HCT116 (cell line): Measurements from ENCODE around the gene TRH. TPM values are rescaled to one million over a fixed set of nuclear protein-coding genes. Genes with fewer than 3 reads are reported as not detected.

ENCODE experiments used
- ATAC-seq: fragments of 200-7000 bp; cut with Tn5 transposase; 2 replicates; pipeline ENCODE4 v1.9.1; 2020; ENCODE audit warnings: mild to moderate bottlenecking, moderate library complexity
- BruUV-seq: library from RNA; stranded (reverse); fragments of 400-500 nt; replicated peaks from 2 replicates; lab custom pipeline; 2021; lab: Mats Ljungman, UMichigan
- CTCF ChIA-PET: fragments of 300-600 bp; sonication (Branson Sonifier 250); formaldehyde crosslinking; loops from one replicate; lab custom pipeline; 2021; ENCODE audit warnings: antibody characterized with exemption; lab: Charles Lee
- POLR2A ChIA-PET: fragments of 300-600, 350-600 bp; sonication (Branson Sonifier 250); formaldehyde crosslinking; loops from one replicate; lab custom pipeline; 2021; ENCODE audit warnings: antibody characterized with exemption; lab: Charles Lee
- RAD21 ChIA-PET, 2 experiments: fragments of 300-600 bp; sonication (Branson Sonifier 250); formaldehyde crosslinking; loops; one replicate each; lab custom pipeline; 2023; ENCODE audit warnings: low total read pairs in 2 of 2; ENCODE audit not compliant: uncharacterized antibody in 2 of 2, unreplicated experiment in 2 of 2, low non-redundant PET in 1 of 2; lab: Charles Lee
- DNase-seq: peaks from one replicate; pipeline ENCODE4 v3.0.0-alpha.2; 2010; ENCODE audit warnings: low read depth, low spot score
- H2AFZ ChIP-seq: fragments of 200-600 bp; shearing (Covaris generic), sonication (generic); 2 replicates; pipeline ENCODE4 v1.6.1; 2017; ENCODE audit warnings: low read depth, mixed run types, mixed read lengths, antibody characterized with exemption, low read length; ENCODE audit not compliant: poor library complexity, severe bottlenecking
- H3K27ac ChIP-seq: 2 replicates; pipeline ENCODE4 v1.5.1; 2012; ENCODE audit warnings: low read depth, low read length
- H3K27me3 ChIP-seq: fragments of 200-600 bp; sonication (generic); 2 replicates; pipeline ENCODE4 v1.6.1; 2016; ENCODE audit warnings: mixed run types, low read length, mixed read lengths; ENCODE audit not compliant: insufficient read depth
- H3K36me3 ChIP-seq, 2 experiments: fragments of 200-500 bp in 1 of 2; fragments of 200-600 bp in 1 of 2; sonication (Bioruptor generic) in 1 of 2; sonication (generic) in 1 of 2; 2 replicates each; pipeline versions ENCODE4 v1.5.1 to v1.6.1; 2014 to 2016; ENCODE audit warnings: low read length in 2 of 2, inconsistent platforms in 1 of 2, mixed read lengths in 1 of 2, mixed run types in 1 of 2; ENCODE audit not compliant: insufficient read depth in 2 of 2, control insufficient read depth in 1 of 2
- H3K4me1 ChIP-seq, 2 experiments: fragments of 200-600 bp in 1 of 2; sonication (generic) in 1 of 2; 2 replicates each; pipeline versions ENCODE4 v1.5.1 to v1.6.1; 2012 to 2017; ENCODE audit warnings: low read length in 2 of 2, inconsistent platforms in 1 of 2, mild to moderate bottlenecking in 1 of 2, mixed read lengths in 1 of 2, mixed run types in 1 of 2, moderate library complexity in 1 of 2; ENCODE audit not compliant: insufficient read depth in 2 of 2, control insufficient read depth in 1 of 2
- H3K4me2 ChIP-seq: fragments of 200-600 bp; sonication (generic); 2 replicates; pipeline ENCODE4 v1.6.1; 2017; ENCODE audit warnings: mixed run types, low read length, mixed read lengths
- H3K4me3 ChIP-seq, 2 experiments: fragments of 200-600 bp in 1 of 2; sonication (generic) in 1 of 2; replicated peaks in 1 of 2; 2 replicates each; pipeline ENCODE4 v1.5.1; 2011 to 2016; ENCODE audit warnings: low read length in 2 of 2, control low read depth in 1 of 2, low read depth in 1 of 2, mild to moderate bottlenecking in 1 of 2, mixed read lengths in 1 of 2, mixed run types in 1 of 2
- H3K79me2 ChIP-seq: fragments of 200-600 bp; sonication (generic); 2 replicates; pipeline ENCODE4 v1.6.1; 2017; ENCODE audit warnings: mild to moderate bottlenecking, mixed run types, low read length, moderate library complexity, mixed read lengths; ENCODE audit not compliant: insufficient read depth
- H3K9ac ChIP-seq: fragments of 200-600 bp; sonication (generic); 2 replicates; pipeline ENCODE4 v1.6.1; 2016; ENCODE audit warnings: low read length, mixed read lengths
- H3K9me2 ChIP-seq: fragments of 200-600 bp; sonication (generic), shearing (Covaris generic); 2 replicates; pipeline ENCODE4 v1.6.1; 2017; ENCODE audit warnings: mixed run types, mild to moderate bottlenecking, moderate library complexity; ENCODE audit not compliant: insufficient read depth
- H3K9me3 ChIP-seq, 2 experiments: fragments of 200-500 bp in 1 of 2; fragments of 200-600 bp in 1 of 2; sonication (Bioruptor generic) in 1 of 2; sonication (generic) in 1 of 2; 2 replicates each; pipeline ENCODE4 v1.6.1; 2014 to 2017; ENCODE audit warnings: low read length in 2 of 2, mixed read lengths in 2 of 2, inconsistent platforms in 1 of 2, low read depth in 1 of 2, mild to moderate bottlenecking in 1 of 2, mixed run types in 1 of 2, moderate library complexity in 1 of 2; ENCODE audit not compliant: control insufficient read depth in 1 of 2, insufficient read depth in 1 of 2
- H4K20me1 ChIP-seq: fragments of 200-600 bp; sonication (generic), shearing (Covaris generic); 2 replicates; pipeline ENCODE4 v1.6.1; 2017; ENCODE audit warnings: mixed run types, mild to moderate bottlenecking, moderate library complexity; ENCODE audit not compliant: insufficient read depth
- ATF3 ChIP-seq: IDR thresholded peaks from 2 replicates; pipeline ENCODE4 v1.6.1; 2012
- CBX3 ChIP-seq: IDR thresholded peaks from 2 replicates; pipeline ENCODE4 v1.6.1; 2012; ENCODE audit warnings: low read depth
- CEBPB ChIP-seq: IDR thresholded peaks from 2 replicates; pipeline ENCODE4 v1.6.1; 2012; ENCODE audit warnings: low read depth
- EGR1 ChIP-seq: IDR thresholded peaks from 2 replicates; pipeline ENCODE4 v1.6.1; 2012; ENCODE audit warnings: low read depth
- ELF1 ChIP-seq: IDR thresholded peaks from 2 replicates; pipeline ENCODE4 v1.6.1; 2012; ENCODE audit warnings: low read depth, borderline replicate concordance
- EZH2 ChIP-seq: fragments of 200-600 bp; sonication (generic); IDR thresholded peaks from 2 replicates; pipeline ENCODE4 v1.6.1; 2017; ENCODE audit warnings: antibody characterized with exemption, mixed run types
- EZH2phosphoT487 ChIP-seq: fragments of 200-600 bp; IDR thresholded peaks from 2 replicates; pipeline ENCODE4 v1.6.1; 2018; ENCODE audit warnings: antibody characterized with exemption, borderline replicate concordance
- FOSL1 ChIP-seq: IDR thresholded peaks from 2 replicates; pipeline ENCODE4 v1.6.1; 2012; ENCODE audit warnings: low read depth
- JUND ChIP-seq: IDR thresholded peaks from 2 replicates; pipeline ENCODE4 v1.6.1; 2012
- POLR2A ChIP-seq: IDR thresholded peaks from 2 replicates; pipeline ENCODE4 v1.7.0; 2011; ENCODE audit warnings: borderline replicate concordance; ENCODE audit not compliant: insufficient read depth, insufficient read length; ENCODE audit errors: extremely low read depth
- RAD21 ChIP-seq: IDR thresholded peaks from 2 replicates; pipeline ENCODE4 v1.6.1; 2012; ENCODE audit warnings: low read depth, mild to moderate bottlenecking
- REST ChIP-seq: IDR thresholded peaks from 2 replicates; pipeline ENCODE4 v1.6.1; 2012; ENCODE audit warnings: low read depth
- SIN3A ChIP-seq: IDR thresholded peaks from 2 replicates; pipeline ENCODE4 v1.6.1; 2012; ENCODE audit warnings: low read depth
- SP1 ChIP-seq: IDR thresholded peaks from 2 replicates; pipeline ENCODE4 v1.6.1; 2012; ENCODE audit warnings: low read depth
- SRF ChIP-seq: IDR thresholded peaks from 2 replicates; pipeline ENCODE4 v1.6.1; 2012; ENCODE audit warnings: low read depth
- YY1 ChIP-seq: IDR thresholded peaks from 2 replicates; pipeline ENCODE4 v1.6.1; 2011; ENCODE audit warnings: low read length, low read depth, moderate library complexity, mild to moderate bottlenecking; ENCODE audit not compliant: insufficient replicate concordance; ENCODE audit errors: extremely low read depth
- ZBTB33 ChIP-seq: IDR thresholded peaks from 2 replicates; pipeline ENCODE4 v1.6.1; 2011; ENCODE audit warnings: mild to moderate bottlenecking, low read length, moderate library complexity; ENCODE audit not compliant: insufficient replicate concordance; ENCODE audit errors: extremely low read depth
- ZFX ChIP-seq: fragments of 450-650 bp; IDR thresholded peaks from 2 replicates; pipeline ENCODE4 v1.6.1; 2017
- ZNF274 ChIP-seq: fragments of 200-500 bp; sonication (Bioruptor generic); IDR thresholded peaks from 2 replicates; pipeline ENCODE4 v1.6.1; 2014; ENCODE audit warnings: mild to moderate bottlenecking, low read depth, low read length, inconsistent platforms
- intact Hi-C: fragments of 100-400 bp; cut with micrococcal nuclease; formaldehyde crosslinking; loops from 2 replicates; pipeline ENCODE4 v1.10.0; 2022
- total RNA-seq: library from RNA; stranded (reverse); gene quantifications from one replicate; pipeline ENCODE4 v1.2.1, GENCODE V29; 2021; ENCODE audit not compliant: unreplicated experiment

The TRH gene
- total RNA-seq, 1 experiment from 2014 or later: not detected

- TF ChIP-seq REST (no peak), RAD21 (no peak), SP1 (no peak), ZBTB33 (no peak), CBX3 (no peak), CEBPB (no peak), ZNF274 (no peak), SRF (no peak), FOSL1 (no peak), JUND (no peak), ZFX (no peak), ELF1 (no peak), EZH2phosphoT487 (no peak), EGR1 (no peak), YY1 (no peak), POLR2A (no peak), EZH2 (no peak), ATF3 (no peak), SIN3A (no peak)
- peaks cover 0 to 3% of the 10 kb centered on the region in 2 experiments; a peak in 1 of 4 replicates for H3K4me1 ChIP-seq
- ChIA-PET CTCF (interaction anchor here (0.6 to 5.4 kb wide), 20 partner anchors 10 to 453 kb away, joined by 3 to 49 read pairs (median 5); no protein-coding TSS in a partner anchor), RAD21 (interaction anchor here (1.1 to 1.9 kb wide), 8 partner anchors 60 to 163 kb away, joined by 3 to 11 read pairs (median 6); no protein-coding TSS in a partner anchor), POLR2A (interaction anchor here (0.7 kb wide), 1 partner anchor 169 kb away, joined by 3 read pairs; no protein-coding TSS in a partner anchor)
- no peaks in the 10 kb centered on the region for H3K9me3 ChIP-seq
- no peak overlapping the region for H3K27ac ChIP-seq
- H3K4me3 ChIP-seq: no peak overlapping the region
- no TSS peak for BruUV-seq
- no peak overlapping the region for H3K4me2 ChIP-seq
- no peaks in the 10 kb centered on the region for H3K36me3 ChIP-seq
- intact Hi-C loops: no loop called here
- ATAC-seq (no peak), DNase-seq (no peak)
- H3K9me2 ChIP-seq: no peaks in the 10 kb centered on the region
- no peaks in the 10 kb centered on the region for H3K27me3 ChIP-seq
- no peak overlapping the region for H3K9ac ChIP-seq
- H3K79me2 ChIP-seq: no peaks in the 10 kb centered on the region
- H4K20me1 ChIP-seq: no peaks in the 10 kb centered on the region
- H2AFZ ChIP-seq: no peak overlapping the region
Measured at GRCh38 chr3:129943020-129943419, 31.5 kb upstream of the TRH start.
